ENCODE results near the gene TRAPPC2B. TPM values are rescaled to one million over a fixed set of nuclear protein-coding genes. Genes with fewer than 3 reads are reported as not detected.
"Not testable (repeated sequence)": the region's sequence is repeated elsewhere in the genome, so short reads cannot be mapped to it uniquely, and the experiment has no call there.

TRAPPC2B gene
- total RNA-seq, 1 donor from 2014 or later, result 9.7 TPM

DNA sequence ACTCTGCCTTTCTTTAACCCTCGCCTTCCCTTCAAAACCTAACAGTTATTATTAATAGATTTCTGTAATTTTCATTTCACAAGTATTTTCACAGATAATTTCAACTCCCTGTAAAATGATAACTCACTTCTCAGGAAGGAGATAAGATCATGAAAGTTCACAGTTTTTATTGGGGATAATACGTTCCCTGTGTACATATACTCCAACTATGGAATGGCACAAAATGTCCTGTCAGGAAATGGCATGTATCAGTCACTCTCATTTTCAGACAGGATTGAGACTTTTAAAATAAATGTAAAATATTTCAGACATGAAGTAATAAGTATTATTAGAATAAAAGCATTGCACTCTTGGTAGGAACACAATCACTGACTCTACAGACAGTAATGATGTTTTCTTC, 932 bp upstream of the TRAPPC2B start:
- DNase-seq (ENCODE audit: missing footprints), result no peak
- ATAC-seq, result no peak
- intact Hi-C loops (cut with DNase I), result loop anchor here (2.0 kb wide), 1 partner anchor 42 kb away; the partner anchor contains the start of gene ZNF543

GRCh38 chr19:57363688-57364181, 384 bp downstream of the TRAPPC2B start:
- ATAC-seq, result peak; percentile 1

GRCh38 chr19:57366776-57367175, 3.4 kb downstream of the TRAPPC2B start:
- no peak for DNase-seq (ENCODE audit: missing footprints)
- intact Hi-C loops (cut with DNase I), result no loop called here
- ATAC-seq, result no peak

More at GRCh38 chr19:57363688-57364181, 384 bp downstream of the TRAPPC2B start:
- no peak for DNase-seq (ENCODE audit: missing footprints)
- intact Hi-C loops (cut with DNase I), result loop anchor here (2.0 kb wide), 1 partner anchor 43 kb away; the partner anchor contains the start of gene ZNF543

GRCh38 chr19:57374179-57374578, 10.8 kb downstream of the TRAPPC2B start:
- intact Hi-C loops (cut with DNase I), result no loop called here
- DNase-seq (ENCODE audit: missing footprints) (no peak), ATAC-seq (no peak)

DNA sequence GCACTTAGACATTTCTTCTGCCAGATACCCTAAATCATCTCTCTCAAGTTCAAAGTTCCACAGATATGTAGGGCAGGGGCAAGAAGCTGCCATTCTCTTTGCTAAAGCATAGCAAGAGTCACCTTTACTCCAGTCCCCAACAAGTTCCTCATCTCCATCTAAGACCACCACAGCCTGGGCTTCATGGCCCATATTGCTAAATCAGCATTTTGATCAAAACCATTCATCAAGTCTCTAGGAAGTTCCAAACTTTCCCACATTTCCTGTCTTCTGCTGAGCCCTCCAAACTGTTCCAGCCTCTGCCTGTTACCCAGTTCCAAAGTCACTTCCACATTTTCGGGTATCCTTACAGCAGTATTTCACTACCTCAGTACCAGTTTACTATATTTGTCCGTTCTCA, 11.3 kb downstream of the TRAPPC2B start:
- DNase-seq (ENCODE audit: missing footprints); ATAC-seq: not testable (repeated sequence)

DNA sequence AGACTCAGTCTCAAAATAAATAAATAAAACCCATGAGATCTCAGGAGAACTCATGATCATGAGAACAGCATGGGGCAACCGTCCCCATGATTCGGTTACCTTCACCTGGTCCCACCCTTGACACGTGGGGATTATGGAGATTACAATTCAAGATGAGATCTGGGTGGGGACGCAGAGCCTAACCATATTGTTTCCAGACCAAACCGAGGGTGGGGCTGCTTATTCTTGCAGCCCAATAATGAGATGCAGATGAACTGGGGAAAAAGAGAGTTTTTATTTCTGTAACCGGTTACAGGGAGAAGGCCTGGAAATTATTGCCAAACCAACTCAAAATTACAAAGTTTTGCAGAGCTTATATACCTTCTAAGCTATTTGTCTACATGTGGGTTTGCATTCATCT, 12.8 kb downstream of the TRAPPC2B start:
- ATAC-seq (no peak), DNase-seq (ENCODE audit: missing footprints) (no peak)
- intact Hi-C loops (cut with DNase I), result no loop called here

More for the DNA sequence above, 11.3 kb downstream of the TRAPPC2B start:
- intact Hi-C loops (cut with DNase I), result not testable (repeated sequence)

- intact Hi-C loops (cut with DNase I), result no loop called here
- no peak for ATAC-seq
- DNase-seq (ENCODE audit: missing footprints), result no peak
These were observed 14.3 kb downstream of the TRAPPC2B start for GRCh38 chr19:57377498-57378146.

GRCh38 chr19:57380923-57381322, 17.6 kb downstream of the TRAPPC2B start:
- intact Hi-C loops (cut with DNase I), result no loop called here
- ATAC-seq (no peak), DNase-seq (ENCODE audit: missing footprints) (no peak)

DNA sequence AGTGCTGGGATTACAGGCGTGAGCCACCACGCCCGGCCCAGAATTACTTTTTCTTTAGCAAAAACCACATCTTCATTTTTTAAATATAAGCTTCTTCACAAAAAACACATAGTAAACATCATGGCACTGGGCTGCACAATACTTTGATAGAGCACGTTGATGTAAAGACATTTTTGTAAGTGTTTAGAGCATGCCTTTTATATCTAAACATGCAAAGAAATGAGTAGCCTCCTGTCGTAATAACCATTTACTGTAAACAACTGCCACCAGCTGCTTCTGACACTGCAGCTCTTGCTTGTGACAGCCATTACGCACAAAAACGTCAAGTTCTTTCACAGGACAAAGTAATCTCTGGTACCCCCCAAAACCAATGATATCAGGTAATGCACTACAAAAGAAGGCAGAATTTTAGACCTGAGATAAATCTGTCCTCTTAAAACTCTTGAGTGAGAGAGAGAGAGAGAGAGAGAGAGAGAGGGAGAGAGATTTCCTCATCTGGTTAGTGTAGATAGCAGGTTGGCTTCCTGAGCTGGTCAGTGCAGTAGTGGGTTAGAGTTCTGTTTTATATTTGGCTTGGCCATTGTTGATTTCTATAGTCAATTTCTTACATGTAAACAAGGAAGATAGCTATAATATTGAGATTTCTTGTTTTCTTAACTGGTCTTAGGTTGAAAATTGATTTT, 19.6 kb downstream of the TRAPPC2B start:
- ATAC-seq (no peak), DNase-seq (ENCODE audit: missing footprints) (no peak)
- intact Hi-C loops (cut with DNase I), result no loop called here

DNA sequence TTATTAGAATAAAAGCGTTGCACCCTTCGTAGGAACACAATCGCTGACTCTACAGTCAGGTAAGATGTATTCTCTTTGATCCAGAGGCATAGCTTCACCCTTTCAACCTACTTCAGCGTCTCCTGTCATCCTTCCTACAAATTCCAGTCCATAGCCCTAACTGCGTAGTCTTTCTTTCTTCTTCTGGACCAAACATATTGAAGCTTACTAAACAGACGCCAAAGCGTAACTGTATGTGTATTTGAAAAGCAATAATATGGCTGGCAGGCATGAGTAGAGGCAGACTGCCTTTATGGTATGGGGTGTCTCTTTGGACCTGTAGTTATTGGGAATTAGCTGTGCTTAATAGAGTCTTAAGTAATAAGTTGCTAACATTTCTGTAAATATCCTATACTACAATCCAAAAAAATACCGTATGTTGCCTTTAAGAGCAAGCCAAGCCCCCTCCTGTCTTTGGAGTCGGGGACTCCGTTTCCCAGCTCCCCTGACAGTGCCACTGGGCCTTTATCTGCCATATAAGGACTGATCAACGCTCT, 25.9 kb downstream of the TRAPPC2B start:
- ATAC-seq, result no peak
- intact Hi-C loops (cut with DNase I), result no loop called here

GRCh38 chr19:57389730-57390598, 26.6 kb downstream of the TRAPPC2B start, which contains the start of gene ZNF548:
TSS of gene ZNF548 (plus strand) at chr19:57389854. CDS start at chr19:57390100, 246 bp downstream.
- DNase-seq (ENCODE audit: missing footprints) (peak; percentile 97), ATAC-seq (peak; percentile 100)
- intact Hi-C loops (cut with DNase I), result no loop called here

More for the DNA sequence above, 25.9 kb downstream of the TRAPPC2B start:
- DNase-seq (ENCODE audit: missing footprints), result no peak

DNA sequence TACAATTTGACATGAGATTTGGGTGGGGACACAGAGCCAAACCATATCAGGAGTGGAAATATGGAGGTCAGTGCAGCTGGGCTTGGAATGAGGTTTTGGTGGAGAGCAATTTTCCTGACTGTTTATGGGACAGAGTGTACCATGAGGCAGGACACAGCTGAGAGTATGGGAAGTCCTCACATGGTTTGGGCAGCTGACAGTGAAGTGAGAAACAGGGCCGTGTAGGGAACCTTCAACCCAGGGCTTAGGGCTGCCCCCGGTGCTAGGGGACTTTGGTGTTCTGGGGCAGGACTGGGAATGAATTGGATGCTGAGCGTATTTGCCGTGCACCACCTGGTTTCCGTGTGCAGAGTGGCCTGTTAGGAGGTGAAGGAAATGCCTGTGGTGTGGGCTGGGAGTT, 32.4 kb downstream of the TRAPPC2B start:
- ATAC-seq (no peak), DNase-seq (ENCODE audit: missing footprints) (no peak)
- intact Hi-C loops (cut with DNase I), result no loop called here

DNA sequence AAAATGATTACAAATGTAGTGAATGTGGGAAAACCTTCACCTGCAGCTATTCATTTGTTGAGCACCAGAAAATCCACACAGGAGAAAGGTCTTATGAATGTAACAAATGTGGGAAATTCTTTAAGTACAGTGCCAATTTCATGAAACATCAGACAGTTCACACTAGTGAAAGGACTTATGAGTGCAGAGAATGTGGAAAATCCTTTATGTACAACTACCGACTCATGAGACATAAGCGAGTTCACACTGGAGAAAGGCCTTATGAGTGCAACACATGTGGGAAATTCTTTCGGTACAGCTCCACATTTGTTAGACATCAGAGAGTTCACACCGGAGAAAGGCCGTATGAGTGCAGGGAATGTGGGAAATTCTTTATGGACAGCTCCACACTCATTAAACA, 35.5 kb downstream of the TRAPPC2B start:
- ATAC-seq, result no peak
- DNase-seq (ENCODE audit: missing footprints), result no peak
- intact Hi-C loops (cut with DNase I), result no loop called here

DNA sequence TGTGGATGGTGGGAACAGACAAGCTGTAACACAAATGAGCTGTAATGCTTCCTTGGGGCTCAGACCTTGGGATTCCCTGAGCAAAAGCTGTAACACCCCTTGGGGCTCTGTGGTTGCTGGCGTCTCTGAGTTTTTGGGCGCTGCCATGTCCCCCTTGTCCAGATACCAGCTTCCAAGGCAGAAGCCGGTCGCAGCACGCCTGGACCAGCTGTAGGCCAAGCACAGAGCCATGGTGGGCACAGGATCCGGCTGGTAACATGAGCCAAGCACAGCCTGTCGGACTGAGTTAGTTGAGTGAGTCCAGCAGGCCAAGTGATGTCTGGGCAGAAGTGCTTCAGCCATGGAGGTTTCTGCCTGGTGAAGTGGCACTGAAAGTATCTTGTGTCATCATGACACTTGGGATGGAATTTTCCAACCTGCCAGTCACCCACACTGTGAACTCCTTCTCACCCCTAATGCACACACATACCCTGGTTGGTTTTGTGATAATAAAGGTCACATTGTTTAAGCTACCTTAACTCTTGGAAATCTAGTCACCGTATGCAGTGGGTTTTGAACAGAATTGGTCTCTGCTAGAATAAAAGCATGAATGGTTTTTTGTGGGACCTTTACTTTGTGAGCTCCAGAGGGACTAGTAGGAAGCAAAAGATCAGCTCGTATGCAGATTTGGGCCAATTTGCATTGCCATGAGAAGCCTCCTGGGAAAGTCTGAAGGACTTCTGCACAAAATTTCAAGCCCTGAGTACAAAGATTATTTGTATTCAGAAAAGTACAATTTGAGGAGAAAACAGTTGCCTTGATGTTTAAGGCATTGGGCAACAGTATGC, 40.6 kb downstream of the TRAPPC2B start:
- ATAC-seq (no peak), DNase-seq (ENCODE audit: missing footprints) (no peak)
- intact Hi-C loops (cut with DNase I), result no loop called here

GRCh38 chr19:57406516-57407123, 43.3 kb downstream of the TRAPPC2B start:
- ATAC-seq, result peak; percentile 51
- peak; percentile 79 for DNase-seq (ENCODE audit: missing footprints)
- intact Hi-C loops (cut with DNase I), result no loop called here

- peak; percentile 100 for ATAC-seq
These were observed 47.7 kb downstream of the TRAPPC2B start, which contains the start of gene ZNF17 for GRCh38 chr19:57410877-57411671. TSS of gene ZNF17 (plus strand) at chr19:57411161. CDS start at chr19:57413616, 2,455 bp downstream.

More at GRCh38 chr19:57410877-57411671, 47.7 kb downstream of the TRAPPC2B start, which contains the start of gene ZNF17:
- DNase-seq (ENCODE audit: missing footprints), result peak; percentile 97
- intact Hi-C loops (cut with DNase I), result no loop called here
